Endothelial cell of umbilical vein (primary cell): ENCODE data around the gene CNNM2. TPM values are rescaled to one million over a fixed set of nuclear protein-coding genes. Genes with fewer than 3 reads are reported as not detected.
A peak's percentile ranks its signal among the peaks of the same experiment; 100 is the strongest.

Source experiments
- BruUV-seq: library from RNA; stranded (reverse); fragments of 400-500 nt; replicated peaks from 2 replicates; lab custom pipeline; 2021; lab: Mats Ljungman, UMichigan
- CTCF ChIA-PET: fragments of 300-600, 350-600 bp; sonication (Branson Sonifier 250); formaldehyde crosslinking; loops from one replicate; lab custom pipeline; 2021; ENCODE audit warnings: antibody characterized with exemption, inconsistent platforms; lab: Charles Lee
- POLR2A ChIA-PET: fragments of 300-600, 350-600 bp; sonication (Branson Sonifier 250); formaldehyde crosslinking; loops from one replicate; lab custom pipeline; 2021; ENCODE audit warnings: antibody characterized with exemption, inconsistent platforms; lab: Charles Lee
- DNase-seq: peaks from one replicate; pipeline ENCODE4 v3.0.0-alpha.2; 2011; ENCODE audit warnings: low read depth, low spot score
- FAIRE-seq: peaks from 2 replicates; lab custom pipeline; 2011; peaks lifted over from hg19 to GRCh38; lab: Jason Lieb, UNC
- H2AFZ ChIP-seq: 2 replicates; pipeline ENCODE4 v1.6.0; 2012; ENCODE audit warnings: low read depth, low read length, control low read depth, inconsistent platforms
- H3K27ac ChIP-seq: 2 replicates; pipeline ENCODE4 v1.5.1; 2011; ENCODE audit warnings: low read depth, mild to moderate bottlenecking, control low read depth, low read length, moderate library complexity; ENCODE audit not compliant: insufficient read depth
- H3K27me3 ChIP-seq, 2 experiments: 2 replicates each; pipeline versions ENCODE4 v1.6.0 to v1.6.1; 2011; ENCODE audit warnings: low read length in 2 of 2, mixed read lengths in 1 of 2; ENCODE audit not compliant: control insufficient read depth in 2 of 2, insufficient read depth in 2 of 2
- H3K36me3 ChIP-seq, 2 experiments: 2 replicates in 1 of 2; 3 replicates in 1 of 2; pipeline ENCODE4 v1.5.1; 2011; ENCODE audit warnings: low read length in 2 of 2, mild to moderate bottlenecking in 1 of 2, moderate library complexity in 1 of 2; ENCODE audit not compliant: control insufficient read depth in 2 of 2, insufficient read depth in 2 of 2; ENCODE audit errors: extremely low read depth in 1 of 2
- H3K4me1 ChIP-seq: 3 replicates; pipeline ENCODE4 v1.5.1; 2011; ENCODE audit warnings: mild to moderate bottlenecking, low read length; ENCODE audit not compliant: control insufficient read depth, insufficient read depth; ENCODE audit errors: extremely low read depth
- H3K4me2 ChIP-seq: 2 replicates; pipeline ENCODE4 v1.6.1; 2011; ENCODE audit warnings: low read length, control low read depth, mixed read lengths; ENCODE audit not compliant: insufficient read depth
- H3K4me3 ChIP-seq, 3 experiments: fragments of 200-600 bp in 1 of 3; sonication (generic), shearing (Covaris generic) in 1 of 3; replicated peaks in 1 of 3; 2 replicates each; pipeline ENCODE4 v1.5.1; 2011 to 2016; ENCODE audit warnings: control low read depth in 3 of 3, low read length in 3 of 3, mild to moderate bottlenecking in 2 of 3, inconsistent platforms in 1 of 3, low read depth in 1 of 3, moderate library complexity in 1 of 3; ENCODE audit not compliant: insufficient read depth in 1 of 3
- H3K79me2 ChIP-seq: 2 replicates; pipeline ENCODE4 v1.6.0; 2012; ENCODE audit warnings: low read length, inconsistent platforms; ENCODE audit not compliant: control insufficient read depth, insufficient read depth
- H3K9ac ChIP-seq: replicated peaks from 2 replicates; pipeline ENCODE3; 2011; ENCODE audit warnings: low read length, control low read depth; ENCODE audit not compliant: insufficient read depth; ENCODE audit errors: extremely low read depth
- H3K9me1 ChIP-seq: replicated peaks from 3 replicates; pipeline ENCODE4 v1.6.0; 2011; ENCODE audit warnings: mild to moderate bottlenecking, low read length; ENCODE audit not compliant: control insufficient read depth, insufficient read depth; ENCODE audit errors: extremely low read depth
- H3K9me3 ChIP-seq: replicated peaks from 2 replicates; pipeline ENCODE4 v1.5.1; 2012; ENCODE audit warnings: low read length, inconsistent platforms; ENCODE audit not compliant: control insufficient read depth, insufficient read depth
- H4K20me1 ChIP-seq: replicated peaks from 2 replicates; pipeline ENCODE3; 2011; ENCODE audit warnings: mild to moderate bottlenecking, low read length; ENCODE audit not compliant: control insufficient read depth, insufficient read depth; ENCODE audit errors: extremely low read depth
- EZH2 ChIP-seq: IDR thresholded peaks from 2 replicates; pipeline ENCODE4 v1.6.1; 2012; ENCODE audit warnings: borderline replicate concordance, low read depth, mild to moderate bottlenecking, moderate library complexity, low read length, inconsistent platforms; ENCODE audit not compliant: severe bottlenecking
- FOS ChIP-seq: IDR thresholded peaks from 2 replicates; pipeline ENCODE4 v1.6.1; 2011; ENCODE audit warnings: mild to moderate bottlenecking, low read length, moderate library complexity, borderline replicate concordance; ENCODE audit not compliant: insufficient read depth
- GATA2 ChIP-seq: IDR thresholded peaks from 2 replicates; pipeline ENCODE4 v1.7.0; 2011; ENCODE audit warnings: low read depth, mild to moderate bottlenecking, moderate library complexity, mixed read lengths, low read length; ENCODE audit not compliant: insufficient read length, insufficient read depth
- JUN ChIP-seq: IDR thresholded peaks from 2 replicates; pipeline ENCODE4 v1.6.1; 2011; ENCODE audit warnings: borderline replicate concordance, low read depth; ENCODE audit not compliant: insufficient read length, insufficient read depth
- MAX ChIP-seq: IDR thresholded peaks from 2 replicates; pipeline ENCODE4 v1.6.1; 2011; ENCODE audit not compliant: insufficient read depth, insufficient read length
- MYC ChIP-seq: IDR thresholded peaks from one replicate; pipeline ENCODE4 v1.6.1; 2011; ENCODE audit warnings: mild to moderate bottlenecking, low read depth, low read length
- POLR2A ChIP-seq: IDR thresholded peaks from 2 replicates; pipeline ENCODE4 v1.6.1; 2012; ENCODE audit warnings: low read depth, mild to moderate bottlenecking, control low read depth, low read length
- POLR2AphosphoS5 ChIP-seq: IDR thresholded peaks from 2 replicates; pipeline ENCODE4 v1.6.1; 2012; ENCODE audit warnings: low read depth, mild to moderate bottlenecking, control low read depth, low read length, moderate library complexity; ENCODE audit not compliant: insufficient read depth
- dilution Hi-C: fragments of 300-500 bp; cut with MboI; formaldehyde crosslinking; loops from one replicate; pipeline ENCODE4 v1.15.0; 2019; ENCODE audit warnings: low sequenced_read_pairs; ENCODE audit not compliant: extremely low pct_ligation_motif_present
- intact Hi-C: fragments of 100-400 bp; cut with micrococcal nuclease; formaldehyde crosslinking; loops from one replicate; pipeline ENCODE4 v1.10.0; 2022
- polyA plus RNA-seq, 4 experiments: library from polyadenylated mRNA; depleted of rRNA in 3 of 4; stranded (reverse) in 3 of 4; unstranded in 1 of 4; fragments of >200 nt; gene quantifications; 2 replicates each; pipeline versions ENCODE4 v1.2.1 to v1.2.3, GENCODE V29; 2011 to 2012; ENCODE audit warnings: missing spikeins in 1 of 4
- total RNA-seq: library from RNA; stranded (reverse); gene quantifications from 2 replicates; pipeline ENCODE4 v1.2.3, GENCODE V29; 2021
- TF ChIP-seq, protein P1 (sequence below), 2 donors: IDR thresholded peaks; 1 replicate in 1 of 2; 2 replicates in 1 of 2; pipeline ENCODE4 v1.5.1; 2011; ENCODE audit warnings: low read length in 2 of 2, mild to moderate bottlenecking in 2 of 2, moderate library complexity in 2 of 2, control low read depth in 1 of 2, inconsistent platforms in 1 of 2, low read depth in 1 of 2; ENCODE audit not compliant: insufficient read depth in 1 of 2; ENCODE audit errors: extremely low read depth in 1 of 2

The CNNM2 gene
- total and polyA plus RNA-seq, 2 donors (not counting 3 experiments of a cell fraction or from before 2014, with no cell fraction given), result 1.9 to 3.0 TPM

DNA sequence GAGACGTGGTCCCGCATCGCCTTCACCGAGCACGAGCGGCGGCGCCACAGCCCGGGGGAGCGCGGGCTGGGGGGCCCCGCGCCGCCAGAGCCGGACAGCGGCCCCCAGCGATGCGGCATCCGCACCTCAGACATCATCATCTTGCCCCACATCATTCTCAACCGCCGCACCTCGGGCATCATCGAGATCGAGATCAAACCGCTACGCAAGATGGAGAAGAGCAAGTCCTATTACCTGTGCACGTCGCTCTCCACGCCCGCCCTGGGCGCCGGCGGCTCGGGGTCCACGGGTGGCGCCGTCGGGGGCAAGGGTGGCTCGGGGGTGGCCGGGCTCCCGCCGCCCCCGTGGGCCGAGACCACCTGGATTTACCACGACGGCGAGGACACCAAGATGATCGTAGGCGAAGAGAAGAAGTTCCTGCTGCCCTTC, 737 bp downstream of the CNNM2 start:
- DNase-seq, result no peak
- H3K9me1 ChIP-seq, result no peaks in the 10 kb centered on the region
- H3K4me2 ChIP-seq, result peak overlapping the region; percentile 36
- CTCF ChIA-PET, result interaction anchor here (1.0 to 8.5 kb wide), 9 partner anchors 16 to 567 kb away, joined by 3 to 211 read pairs (median 15); partner anchors contain the start of genes CYP17A1, NT5C2 and RPEL1
- dilution Hi-C loops, result no loop called here
- no peaks in the 10 kb centered on the region for H3K9me3 ChIP-seq
- intact Hi-C loops, result loop anchor here (5.0 kb wide), 2 partner anchors 177 to 192 kb away; partner anchors contain the start of gene WBP1L
- BruUV-seq, result no TSS peak
- H3K27ac ChIP-seq, result no peak overlapping the region
- peak overlapping the region; percentile 66 for H3K9ac ChIP-seq
- H3K4me3 ChIP-seq, result peak overlapping the region; percentile 38 to 76 (median 47)
- H3K36me3 ChIP-seq, result no peaks in the 10 kb centered on the region
- peaks cover 10% of the 10 kb centered on the region for H3K4me1 ChIP-seq
- no peak for FAIRE-seq
- POLR2A ChIA-PET, result no interaction called here
- TF ChIP-seq MAX (no peak), EZH2 (no peak), MYC (no peak), GATA2 (no peak), POLR2A (no peak), JUN (no peak), FOS (no peak), POLR2AphosphoS5 (no peak)
- TF ChIP-seq, protein P1, sequence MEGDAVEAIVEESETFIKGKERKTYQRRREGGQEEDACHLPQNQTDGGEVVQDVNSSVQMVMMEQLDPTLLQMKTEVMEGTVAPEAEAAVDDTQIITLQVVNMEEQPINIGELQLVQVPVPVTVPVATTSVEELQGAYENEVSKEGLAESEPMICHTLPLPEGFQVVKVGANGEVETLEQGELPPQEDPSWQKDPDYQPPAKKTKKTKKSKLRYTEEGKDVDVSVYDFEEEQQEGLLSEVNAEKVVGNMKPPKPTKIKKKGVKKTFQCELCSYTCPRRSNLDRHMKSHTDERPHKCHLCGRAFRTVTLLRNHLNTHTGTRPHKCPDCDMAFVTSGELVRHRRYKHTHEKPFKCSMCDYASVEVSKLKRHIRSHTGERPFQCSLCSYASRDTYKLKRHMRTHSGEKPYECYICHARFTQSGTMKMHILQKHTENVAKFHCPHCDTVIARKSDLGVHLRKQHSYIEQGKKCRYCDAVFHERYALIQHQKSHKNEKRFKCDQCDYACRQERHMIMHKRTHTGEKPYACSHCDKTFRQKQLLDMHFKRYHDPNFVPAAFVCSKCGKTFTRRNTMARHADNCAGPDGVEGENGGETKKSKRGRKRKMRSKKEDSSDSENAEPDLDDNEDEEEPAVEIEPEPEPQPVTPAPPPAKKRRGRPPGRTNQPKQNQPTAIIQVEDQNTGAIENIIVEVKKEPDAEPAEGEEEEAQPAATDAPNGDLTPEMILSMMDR (IDR thresholded peaks at IDR 0.05; ENCODE audit: extremely low read depth in 1 of 2, insufficient read depth in 1 of 2, low read depth in 1 of 2, low read length in 2 of 2), result no peak
- no peaks in the 10 kb centered on the region for H4K20me1 ChIP-seq
- no peaks in the 10 kb centered on the region for H3K79me2 ChIP-seq
- H3K27me3 ChIP-seq, result peaks cover 13 to 14% of the 10 kb centered on the region in 2 experiments
- peak overlapping the region; percentile 96 for H2AFZ ChIP-seq
